GM19452 (cell line): ENCODE results near the gene KLF3.
A peak's percentile ranks its signal among the peaks of the same experiment; 100 is the strongest.

Experiments
- ATAC-seq: cut with Tn5 transposase; IDR thresholded peaks from one replicate; pipeline ENCODE4 v1.9.1; 2021; ENCODE audit not compliant: unreplicated experiment

The KLF3 gene

GRCh38 chr4:38694330-38694729 lies 30.3 kb downstream of the KLF3 start:
- ATAC-seq = no peak

GRCh38 chr4:38695809-38696208 lies 31.8 kb downstream of the KLF3 start:
- no peak for ATAC-seq

GRCh38 chr4:38696697-38697096 lies 32.7 kb downstream of the KLF3 start:
- no peak for ATAC-seq

- no peak for ATAC-seq
These were observed 34.2 kb downstream of the KLF3 start for GRCh38 chr4:38698176-38698575.

- no peak for ATAC-seq
These were observed 35.1 kb downstream of the KLF3 start for GRCh38 chr4:38699112-38699511.

GRCh38 chr4:38703635-38704034 lies 39.6 kb downstream of the KLF3 start:
- no peak for ATAC-seq

GRCh38 chr4:38704622-38705154 lies 40.7 kb downstream of the KLF3 start:
- ATAC-seq = no peak

GRCh38 chr4:38706301-38706700 lies 42.3 kb downstream of the KLF3 start:
- ATAC-seq = no peak

GRCh38 chr4:38710053-38710452 lies 46.1 kb downstream of the KLF3 start:
- ATAC-seq = no peak

- ATAC-seq = no peak
These were observed 47.1 kb downstream of the KLF3 start for GRCh38 chr4:38711066-38711465.

- no peak for ATAC-seq
These were observed 51.1 kb downstream of the KLF3 start for GRCh38 chr4:38715050-38715449.

GRCh38 chr4:38716256-38716655 lies 52.3 kb downstream of the KLF3 start:
- ATAC-seq = no peak

GRCh38 chr4:38717604-38718003 lies 53.6 kb downstream of the KLF3 start:
- ATAC-seq = no peak

- ATAC-seq = no peak
These were observed 59.1 kb downstream of the KLF3 start for GRCh38 chr4:38723114-38723513.

- ATAC-seq = no peak
These were observed 59.9 kb downstream of the KLF3 start for GRCh38 chr4:38723726-38724474.

- ATAC-seq = no peak
These were observed 60.4 kb downstream of the KLF3 start for GRCh38 chr4:38724475-38724808.

- ATAC-seq = no peak
These were observed 64.7 kb downstream of the KLF3 start for GRCh38 chr4:38728631-38729141.

GRCh38 chr4:38730493-38730829 lies 66.5 kb downstream of the KLF3 start:
- no peak for ATAC-seq

GRCh38 chr4:38730830-38731646 lies 67.0 kb downstream of the KLF3 start:
- ATAC-seq = peak; percentile 87

- no peak for ATAC-seq
These were observed 69.7 kb downstream of the KLF3 start for GRCh38 chr4:38733663-38734062.

GRCh38 chr4:38734446-38734845 lies 70.4 kb downstream of the KLF3 start:
- ATAC-seq = no peak

GRCh38 chr4:38734911-38735310 lies 70.9 kb downstream of the KLF3 start:
- ATAC-seq = no peak
